Ovary (tissue), 9 donors: ENCODE results near the gene NFIA. TPM values are rescaled to one million over a fixed set of nuclear protein-coding genes. Genes with fewer than 3 reads are reported as not detected.

ENCODE experiments used
- DNase-seq, 5 donors: peaks; one replicate each; pipeline ENCODE4 v3.0.0-alpha.2; 2019 to 2020
- H3K27ac ChIP-seq, 2 donors: fragments of 200-600 bp; one replicate each; pipeline versions ENCODE4 v1.5.1 to v1.8.0; 2019 to 2022
- H3K27me3 ChIP-seq: fragments of 200-600 bp; one replicate; pipeline ENCODE4 v1.8.0; 2022
- H3K36me3 ChIP-seq: fragments of 200-600 bp; sonication (generic); one replicate; pipeline ENCODE4 v1.5.1; 2019
- H3K4me1 ChIP-seq: one replicate; pipeline ENCODE4 v1.8.1; 2013; ENCODE audit warnings: mild to moderate bottlenecking, moderate library complexity; ENCODE audit not compliant: insufficient read depth
- H3K4me3 ChIP-seq: fragments of 200-600 bp; sonication (generic); one replicate; pipeline ENCODE4 v1.5.1; 2017
- H3K9me3 ChIP-seq, 2 donors: fragments of 200-600 bp in 1 of 2; sonication (generic) in 1 of 2; one replicate each; pipeline versions ENCODE4 v1.5.1 to v1.8.1; 2013 to 2019; ENCODE audit warnings: mild to moderate bottlenecking in 1 of 2, moderate library complexity in 1 of 2
- EP300 ChIP-seq: sonication (generic); formaldehyde crosslinking; IDR thresholded peaks from one replicate; pipeline ENCODE4 v1.6.1; 2017; ENCODE audit warnings: antibody characterized with exemption
- POLR2A ChIP-seq: fragments of 450-650 bp; IDR thresholded peaks from one replicate; pipeline ENCODE4 v1.6.1; 2017; ENCODE audit warnings: antibody characterized with exemption, mild to moderate bottlenecking, moderate library complexity
- WGBS, 3 donors: extraction: QIAGEN DNeasy Blood & Tissue Kit in 1 of 3; methylation state at CpG; one replicate each; pipeline versions ENCODE4 v1.1.5 to v1.1.7; 2013 to 2017; 5-methylcytosine and 5-hydroxymethylcytosine counted together
- intact Hi-C, 4 donors: fragments of 100-400 bp; cut with DNase I; formaldehyde crosslinking; loops; one replicate each; pipeline versions ENCODE4 v1.11.0 to v1.15.1; 2022 to 2023
- polyA plus RNA-seq, 2 donors: library from polyadenylated mRNA; stranded (reverse); fragments of 200-250 nt in 1 of 2; fragments of 350-450 nt in 1 of 2; fragmentation: Illumina TruSeq in 1 of 2; extraction: RNeasy Lipid Tissue Mini Kit (QIAGEN cat#74804) in 1 of 2; gene quantifications; one replicate each; pipeline ENCODE4 v1.2.3, GENCODE V29; 2013 to 2014
- total RNA-seq, 7 donors: library from RNA; depleted of rRNA in 2 of 7; stranded (reverse); fragments of >200 nt in 2 of 7; fragmentation: NEBNext Ultra II Directional in 3 of 7; extraction: Animal tissue kit (Norgen Biotek cat#: 25700) in 3 of 7; gene quantifications; one replicate each; pipeline versions ENCODE4 v1.1.0 to v1.2.4, GENCODE V29; 2016 to 2023
- TF ChIP-seq, protein P1 (sequence below), 3 donors: fragments of 450-650 bp in 2 of 3; fragments of 200-600 bp in 1 of 3; IDR thresholded peaks; one replicate each; pipeline versions ENCODE4 v1.5.1 to v1.8.0; 2016 to 2022; ENCODE audit warnings: antibody characterized with exemption in 3 of 3, mild to moderate bottlenecking in 1 of 3
- donor health status: DM: no; HTN: no; CAD: no; lungs with moderate emphysema.
- donor health status: DM: no; HTN: no; CAD: no.
- donor health status: Bipolar disorder and iron deficiency.
- donor health status: DM: yes; HTN: yes; CAD: no.
- donor health status: DM: no; HTN: no; CAD: no.
- donor health status: DM: yes; HTN: yes; CAD: no.

NFIA gene
- total and polyA plus RNA-seq, 9 donors, result 11.8 to 115 (median 80.9) TPM

- H3K9me3 ChIP-seq, result no peaks in the 10 kb centered on the region
- peak in 1 of 5 donors; percentile 56 for DNase-seq
- intact Hi-C loops, result loop anchor here in 1 of 4 donors (10.0 kb wide), 1 partner anchor 97 kb away; no protein-coding TSS in a partner anchor
- H3K27me3 ChIP-seq, result no peaks in the 10 kb centered on the region
- WGBS, 3 donors, result 67 to 81% (median 79%) methylated on average over 11 of the region's 11 CpGs
- no peak overlapping the region for H3K4me3 ChIP-seq
- H3K27ac ChIP-seq, result no peak overlapping the region
- H3K4me1 ChIP-seq, result peaks cover 4% of the 10 kb centered on the region
- no peaks in the 10 kb centered on the region for H3K36me3 ChIP-seq
- TF ChIP-seq POLR2A, result no peak
- peak; percentile 41 for TF ChIP-seq EP300
- TF ChIP-seq, protein P1, sequence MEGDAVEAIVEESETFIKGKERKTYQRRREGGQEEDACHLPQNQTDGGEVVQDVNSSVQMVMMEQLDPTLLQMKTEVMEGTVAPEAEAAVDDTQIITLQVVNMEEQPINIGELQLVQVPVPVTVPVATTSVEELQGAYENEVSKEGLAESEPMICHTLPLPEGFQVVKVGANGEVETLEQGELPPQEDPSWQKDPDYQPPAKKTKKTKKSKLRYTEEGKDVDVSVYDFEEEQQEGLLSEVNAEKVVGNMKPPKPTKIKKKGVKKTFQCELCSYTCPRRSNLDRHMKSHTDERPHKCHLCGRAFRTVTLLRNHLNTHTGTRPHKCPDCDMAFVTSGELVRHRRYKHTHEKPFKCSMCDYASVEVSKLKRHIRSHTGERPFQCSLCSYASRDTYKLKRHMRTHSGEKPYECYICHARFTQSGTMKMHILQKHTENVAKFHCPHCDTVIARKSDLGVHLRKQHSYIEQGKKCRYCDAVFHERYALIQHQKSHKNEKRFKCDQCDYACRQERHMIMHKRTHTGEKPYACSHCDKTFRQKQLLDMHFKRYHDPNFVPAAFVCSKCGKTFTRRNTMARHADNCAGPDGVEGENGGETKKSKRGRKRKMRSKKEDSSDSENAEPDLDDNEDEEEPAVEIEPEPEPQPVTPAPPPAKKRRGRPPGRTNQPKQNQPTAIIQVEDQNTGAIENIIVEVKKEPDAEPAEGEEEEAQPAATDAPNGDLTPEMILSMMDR (IDR thresholded peaks at IDR 0.05), result no peak
Measured at GRCh38 chr1:61441723-61442262, 359.4 kb downstream of the NFIA start.

- intact Hi-C loops, result loop anchor here in 1 of 4 donors (10.0 kb wide), 1 partner anchor 98 kb away; no protein-coding TSS in a partner anchor
- TF ChIP-seq, protein P1 (IDR thresholded peaks at IDR 0.05), result no peak
- no peak for TF ChIP-seq EP300
- no peak for TF ChIP-seq POLR2A
- Histone ChIP-seq H3K27ac (no peak overlapping the region), H3K27me3 (no peaks in the 10 kb centered on the region), H3K4me1 (peaks cover 2% of the 10 kb centered on the region), H3K9me3 (no peaks in the 10 kb centered on the region), H3K36me3 (no peaks in the 10 kb centered on the region), H3K4me3 (no peak overlapping the region)
- no peak for DNase-seq
- 75 to 90% (median 86%) methylated on average over 2 of the region's 2 CpGs for WGBS, 3 donors
Measured at GRCh38 chr1:61442544-61442943, 360.2 kb downstream of the NFIA start.

GRCh38 chr1:61444288-61444687 is 361.9 kb downstream of the NFIA start:
- Histone ChIP-seq H3K4me1 (peaks cover 2% of the 10 kb centered on the region), H3K27me3 (no peaks in the 10 kb centered on the region), H3K4me3 (no peak overlapping the region), H3K9me3 (no peaks in the 10 kb centered on the region), H3K27ac (no peak overlapping the region), H3K36me3 (no peaks in the 10 kb centered on the region)
- 27 to 45% (median 35%) methylated on average over 5 of the region's 5 CpGs for WGBS, 3 donors
- intact Hi-C loops, result loop anchor here in 2 of 4 donors (2.0 to 10.0 kb wide), 2 partner anchors 99 to 109 kb away; no protein-coding TSS in a partner anchor
- no peak for DNase-seq
- TF ChIP-seq, protein P1 (IDR thresholded peaks at IDR 0.05), result no peak
- no peak for TF ChIP-seq EP300
- no peak for TF ChIP-seq POLR2A

DNA sequence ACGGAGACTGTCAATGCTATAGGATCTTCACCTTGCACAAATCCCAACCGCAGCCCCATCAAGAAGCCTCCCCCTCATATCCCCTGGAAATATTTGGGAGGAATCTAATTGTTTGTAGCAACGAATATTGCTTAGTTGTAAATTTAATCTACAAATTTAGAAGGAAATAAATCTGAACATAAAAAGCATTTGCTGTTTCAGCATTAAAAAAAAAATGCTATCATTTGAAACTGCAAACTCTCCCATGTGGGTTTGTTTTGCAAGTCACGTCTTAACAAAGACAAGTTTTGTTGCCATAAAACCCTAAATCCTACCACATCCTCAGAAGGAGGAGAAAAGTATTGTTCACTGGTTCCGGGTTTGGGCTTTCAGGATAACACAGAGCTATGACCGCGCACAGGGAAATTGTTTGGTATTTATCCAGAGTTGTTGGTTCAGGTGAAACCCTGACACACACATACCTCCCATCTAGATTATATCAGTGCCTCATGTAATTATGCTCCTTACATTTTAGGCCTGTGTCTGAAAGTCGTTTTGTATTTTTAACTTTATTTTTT is 363.0 kb downstream of the NFIA start:
- no peak for TF ChIP-seq EP300
- H3K9me3 ChIP-seq, result no peaks in the 10 kb centered on the region
- DNase-seq, result no peak
- no peak overlapping the region for H3K4me3 ChIP-seq
- H3K36me3 ChIP-seq, result no peaks in the 10 kb centered on the region
- intact Hi-C loops, result loop anchor here in 3 of 4 donors (2.0 to 10.0 kb wide), 3 partner anchors 101 to 468 kb away; no protein-coding TSS in a partner anchor
- no peak overlapping the region for H3K27ac ChIP-seq
- 64 to 75% (median 68%) methylated on average over 8 of the region's 8 CpGs for WGBS, 3 donors
- H3K27me3 ChIP-seq, result no peaks in the 10 kb centered on the region
- peaks cover 6% of the 10 kb centered on the region for H3K4me1 ChIP-seq

- Histone ChIP-seq H3K9me3 (no peaks in the 10 kb centered on the region), H3K27ac (no peak overlapping the region), H3K4me1 (peaks cover 13% of the 10 kb centered on the region), H3K4me3 (no peak overlapping the region), H3K36me3 (no peaks in the 10 kb centered on the region), H3K27me3 (no peaks in the 10 kb centered on the region)
- WGBS, 3 donors, result 75 to 90% (median 85%) methylated on average over 7 of the region's 7 CpGs
- no peak for TF ChIP-seq POLR2A
- intact Hi-C loops, result loop anchor here in 2 of 4 donors (5.0 to 10.0 kb wide), 2 partner anchors 102 to 469 kb away; no protein-coding TSS in a partner anchor
- DNase-seq, result no peak
Measured at GRCh38 chr1:61446531-61446991, 364.2 kb downstream of the NFIA start.
